ENCODE results near the gene COL8A1. TPM values are rescaled to one million over a fixed set of nuclear protein-coding genes. Genes with fewer than 3 reads are reported as not detected.

Gene COL8A1
- total and polyA plus RNA-seq, 2 experiments from 2014 or later: 0.41 to 2.4 TPM

DNA sequence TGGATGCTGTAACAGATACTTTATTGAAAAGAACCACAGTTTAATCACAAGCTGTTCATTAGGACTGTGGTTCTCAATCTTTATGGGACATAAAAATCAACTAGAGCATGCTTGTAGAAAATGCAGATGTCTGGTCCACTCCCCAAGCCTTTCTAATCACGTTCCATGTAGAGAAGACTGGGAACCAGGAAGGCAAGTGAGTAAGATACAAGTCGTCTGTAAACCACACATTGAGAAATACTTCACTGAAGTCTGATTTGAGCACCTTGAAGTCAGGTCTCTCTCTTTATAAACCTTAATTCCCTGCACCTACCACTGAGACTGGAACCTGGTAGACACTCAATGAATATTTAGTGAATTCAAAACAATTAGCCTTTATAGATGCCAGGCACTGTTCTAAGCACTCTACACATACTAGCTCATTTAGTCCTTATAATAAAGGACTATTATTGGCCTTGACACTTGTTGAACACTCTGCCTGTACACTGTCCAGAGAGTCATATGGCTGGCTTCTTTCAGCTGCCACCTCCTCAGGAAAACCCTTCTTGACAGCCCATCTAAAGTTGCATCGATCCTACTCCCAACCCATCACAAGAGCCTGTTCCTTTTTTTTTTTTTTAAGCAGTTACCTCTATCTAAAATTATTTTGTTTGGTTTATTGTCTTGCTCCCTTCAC lies 120.2 kb downstream of the COL8A1 start:
- no peak overlapping the region for H3K4me3 ChIP-seq
- H3K79me2 ChIP-seq: no peaks in the 10 kb centered on the region
- TF ChIP-seq, protein P1, sequence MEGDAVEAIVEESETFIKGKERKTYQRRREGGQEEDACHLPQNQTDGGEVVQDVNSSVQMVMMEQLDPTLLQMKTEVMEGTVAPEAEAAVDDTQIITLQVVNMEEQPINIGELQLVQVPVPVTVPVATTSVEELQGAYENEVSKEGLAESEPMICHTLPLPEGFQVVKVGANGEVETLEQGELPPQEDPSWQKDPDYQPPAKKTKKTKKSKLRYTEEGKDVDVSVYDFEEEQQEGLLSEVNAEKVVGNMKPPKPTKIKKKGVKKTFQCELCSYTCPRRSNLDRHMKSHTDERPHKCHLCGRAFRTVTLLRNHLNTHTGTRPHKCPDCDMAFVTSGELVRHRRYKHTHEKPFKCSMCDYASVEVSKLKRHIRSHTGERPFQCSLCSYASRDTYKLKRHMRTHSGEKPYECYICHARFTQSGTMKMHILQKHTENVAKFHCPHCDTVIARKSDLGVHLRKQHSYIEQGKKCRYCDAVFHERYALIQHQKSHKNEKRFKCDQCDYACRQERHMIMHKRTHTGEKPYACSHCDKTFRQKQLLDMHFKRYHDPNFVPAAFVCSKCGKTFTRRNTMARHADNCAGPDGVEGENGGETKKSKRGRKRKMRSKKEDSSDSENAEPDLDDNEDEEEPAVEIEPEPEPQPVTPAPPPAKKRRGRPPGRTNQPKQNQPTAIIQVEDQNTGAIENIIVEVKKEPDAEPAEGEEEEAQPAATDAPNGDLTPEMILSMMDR (IDR thresholded peaks at IDR 0.05; ENCODE audit: poor library complexity): no peak
- TF ChIP-seq EZH2 (IDR thresholded peaks at IDR 0.05; ENCODE audit: borderline replicate concordance) (no peak), EZH2phosphoT487 (IDR thresholded peaks at IDR 0.05; ENCODE audit: low read depth, severe bottlenecking, unreplicated experiment) (no peak)
- no peaks in the 10 kb centered on the region for H3K9me3 ChIP-seq (ENCODE audit: low read depth)
- WGBS (ENCODE audit: low lambda C conversion rate, missing lambda C conversion rate): 64% methylated on average over 3 of the region's 3 CpGs
- H3K9me2 ChIP-seq (replicated peaks; ENCODE audit: insufficient read depth): no peaks in the 10 kb centered on the region
- no peak overlapping the region for H2AFZ ChIP-seq
- H3K4me2 ChIP-seq: no peak overlapping the region
- no peak overlapping the region for H3K27ac ChIP-seq
- H3K4me1 ChIP-seq (ENCODE audit: insufficient read depth): no peaks in the 10 kb centered on the region
- no peaks in the 10 kb centered on the region for H4K20me1 ChIP-seq (ENCODE audit: insufficient read depth, poor library complexity, severe bottlenecking)
- peaks cover 10% of the 10 kb centered on the region for H3K27me3 ChIP-seq
- H3K36me3 ChIP-seq (replicated peaks; ENCODE audit: insufficient read depth, low read depth): no peaks in the 10 kb centered on the region
- no peak for DNase-seq (ENCODE audit: low spot score)

DNA sequence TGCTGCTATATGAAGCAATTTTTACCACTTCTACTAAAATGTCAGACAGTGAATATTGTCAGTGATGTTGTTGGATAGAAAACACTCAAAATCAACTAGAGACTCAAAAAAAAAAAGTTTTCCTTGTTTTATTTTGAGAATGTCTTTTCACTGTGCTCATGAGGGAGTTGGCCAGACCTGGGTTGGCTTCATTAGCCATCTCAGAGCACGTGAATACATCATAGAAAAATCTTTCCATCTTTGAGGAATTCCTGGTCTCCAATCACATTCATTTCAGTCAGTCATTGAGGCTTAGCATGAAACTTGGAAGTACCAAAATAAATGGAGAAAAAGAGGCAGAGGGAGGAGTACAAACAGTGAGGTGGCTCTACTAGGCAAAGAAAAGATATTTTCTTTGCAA lies 121.6 kb downstream of the COL8A1 start:
- H3K4me3 ChIP-seq: no peak overlapping the region
- no peak for DNase-seq (ENCODE audit: low spot score)
- H3K9me2 ChIP-seq (replicated peaks; ENCODE audit: insufficient read depth): no peaks in the 10 kb centered on the region
- no peaks in the 10 kb centered on the region for H3K4me1 ChIP-seq (ENCODE audit: insufficient read depth)
- H4K20me1 ChIP-seq (ENCODE audit: insufficient read depth, poor library complexity, severe bottlenecking): no peaks in the 10 kb centered on the region
- H3K27me3 ChIP-seq: peaks cover 10% of the 10 kb centered on the region
- no peaks in the 10 kb centered on the region for H3K36me3 ChIP-seq (replicated peaks; ENCODE audit: insufficient read depth, low read depth)
- H3K27ac ChIP-seq: no peak overlapping the region
- TF ChIP-seq, protein P1 (IDR thresholded peaks at IDR 0.05; ENCODE audit: poor library complexity): no peak
- no peak for TF ChIP-seq EZH2 (IDR thresholded peaks at IDR 0.05; ENCODE audit: borderline replicate concordance)
- TF ChIP-seq EZH2phosphoT487 (IDR thresholded peaks at IDR 0.05; ENCODE audit: low read depth, severe bottlenecking, unreplicated experiment): no peak
- WGBS (ENCODE audit: low lambda C conversion rate, missing lambda C conversion rate): 82% methylated on average over 1 of the region's 1 CpG
- H3K79me2 ChIP-seq: no peaks in the 10 kb centered on the region
- no peaks in the 10 kb centered on the region for H3K9me3 ChIP-seq (ENCODE audit: low read depth)
- H2AFZ ChIP-seq: no peak overlapping the region
- H3K4me2 ChIP-seq: no peak overlapping the region

- Histone ChIP-seq H3K4me1 (ENCODE audit: insufficient read depth) (no peaks in the 10 kb centered on the region), H4K20me1 (ENCODE audit: insufficient read depth, poor library complexity, severe bottlenecking) (no peaks in the 10 kb centered on the region), H3K4me2 (no peak overlapping the region), H3K79me2 (no peaks in the 10 kb centered on the region), H3K9me2 (replicated peaks; ENCODE audit: insufficient read depth) (no peaks in the 10 kb centered on the region), H3K9me3 (ENCODE audit: low read depth) (no peaks in the 10 kb centered on the region), H2AFZ (no peak overlapping the region), H3K36me3 (replicated peaks; ENCODE audit: insufficient read depth, low read depth) (no peaks in the 10 kb centered on the region), H3K27ac (no peak overlapping the region), H3K4me3 (no peak overlapping the region), H3K27me3 (peaks cover 10% of the 10 kb centered on the region)
- TF ChIP-seq EZH2 (IDR thresholded peaks at IDR 0.05; ENCODE audit: borderline replicate concordance) (no peak), EZH2phosphoT487 (IDR thresholded peaks at IDR 0.05; ENCODE audit: low read depth, severe bottlenecking, unreplicated experiment) (no peak)
- TF ChIP-seq, protein P1 (IDR thresholded peaks at IDR 0.05; ENCODE audit: poor library complexity): no peak
- no peak for DNase-seq (ENCODE audit: low spot score)
- whole genome bisulfite sequencing (ENCODE audit: low lambda C conversion rate, missing lambda C conversion rate): 65% methylated on average over 2 of the region's 2 CpGs
Observed at GRCh38 chr3:99760629-99761028, 122.2 kb downstream of the COL8A1 start.
